ENCODE results near the gene HAUS1.

DNA sequence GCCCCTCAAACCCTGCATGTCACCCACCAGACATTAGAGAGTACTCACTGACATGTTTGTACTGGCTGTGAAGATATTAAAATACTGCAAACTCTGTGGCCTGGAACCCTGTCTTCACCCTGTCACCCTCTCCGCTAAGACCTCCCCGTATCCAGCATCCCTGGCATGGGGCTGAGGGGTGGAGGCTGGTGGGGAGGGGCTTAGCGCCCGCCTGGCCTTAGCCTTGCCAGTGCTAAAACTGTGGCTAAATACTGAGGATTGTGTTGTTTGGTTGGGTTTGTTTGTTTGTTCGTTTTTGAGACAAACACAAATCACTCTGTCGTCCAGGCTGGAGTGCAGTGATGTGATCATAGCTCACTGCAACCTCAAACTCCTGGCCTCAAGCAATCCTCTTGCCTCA, 34.0 kb upstream of the HAUS1 start:
- no peak for TF ChIP-seq CTCF (IDR thresholded peaks at IDR 0.05)
- no peak for TF ChIP-seq ZFX (IDR thresholded peaks at IDR 0.05; ENCODE audit: borderline replicate concordance)
